G401 (cell line): ENCODE data around the gene CEP192. TPM values are rescaled to one million over a fixed set of nuclear protein-coding genes. Genes with fewer than 3 reads are reported as not detected.
"Not testable (repeated sequence)": the region's sequence is repeated elsewhere in the genome, so short reads cannot be mapped to it uniquely, and the experiment has no call there.

ENCODE experiments used
- DNase-seq: peaks from one replicate; pipeline ENCODE4 v3.0.0-alpha.2; 2015; ENCODE audit warnings: low spot score
- in situ Hi-C: cut with HindIII; loops from 2 replicates; pipeline ENCODE4 v1.10.0; 2016; ENCODE audit warnings: low sequenced_read_pairs, mixed read lengths
- total RNA-seq: library from RNA; depleted of rRNA; stranded (reverse); fragments of >200 nt; shearing (Covaris generic); gene quantifications from 2 replicates; pipeline ENCODE4 v1.2.3, GENCODE V29; 2014

The CEP192 gene
- total RNA-seq, 1 experiment from 2014 or later: 22.5 TPM

GRCh38 chr18:12990123-12990475 is 1.1 kb upstream of the CEP192 start:
- in situ Hi-C loops: no loop called here

GRCh38 chr18:12990641-12990966 is 558 bp upstream of the CEP192 start:
- DNase-seq: no peak
- in situ Hi-C loops: no loop called here

More at GRCh38 chr18:12990123-12990475, 1.1 kb upstream of the CEP192 start:
- no peak for DNase-seq

- no peak for DNase-seq
- in situ Hi-C loops: no loop called here
Observed at GRCh38 chr18:12991821-12992179, 638 bp downstream of the CEP192 start.

- DNase-seq: no peak
- in situ Hi-C loops: no loop called here
Observed at GRCh38 chr18:12993439-12993838, 2.3 kb downstream of the CEP192 start.

- no peak for DNase-seq
- in situ Hi-C loops: no loop called here
Observed at GRCh38 chr18:12995424-12995823, 4.3 kb downstream of the CEP192 start.

- in situ Hi-C loops: no loop called here
- no peak for DNase-seq
Observed at GRCh38 chr18:12995952-12996477, 4.9 kb downstream of the CEP192 start.

- no peak for DNase-seq
- in situ Hi-C loops: no loop called here
Observed at GRCh38 chr18:12996661-12997292, 5.6 kb downstream of the CEP192 start.

GRCh38 chr18:12997330-12997729 is 6.2 kb downstream of the CEP192 start:
- DNase-seq: not testable (repeated sequence)

GRCh38 chr18:12998332-12999060 is 7.3 kb downstream of the CEP192 start:
- DNase-seq: no peak
- in situ Hi-C loops: no loop called here

More at GRCh38 chr18:12997330-12997729, 6.2 kb downstream of the CEP192 start:
- in situ Hi-C loops: not testable (repeated sequence)

GRCh38 chr18:13003466-13003896 is 12.3 kb downstream of the CEP192 start:
- in situ Hi-C loops: no loop called here
- DNase-seq: peak; percentile 32

GRCh38 chr18:13004396-13004795 is 13.2 kb downstream of the CEP192 start:
- DNase-seq: no peak
- in situ Hi-C loops: no loop called here

GRCh38 chr18:13005289-13005688 is 14.1 kb downstream of the CEP192 start:
- no peak for DNase-seq
- in situ Hi-C loops: no loop called here

- in situ Hi-C loops: no loop called here
- peak; percentile 13 for DNase-seq
Observed at GRCh38 chr18:13006531-13007247, 15.5 kb downstream of the CEP192 start.

GRCh38 chr18:13007248-13007560 is 16.0 kb downstream of the CEP192 start:
- in situ Hi-C loops: no loop called here
- DNase-seq: no peak

GRCh38 chr18:13011719-13012118 is 20.6 kb downstream of the CEP192 start:
- DNase-seq: no peak
- in situ Hi-C loops: no loop called here

- in situ Hi-C loops: no loop called here
- no peak for DNase-seq
Observed at GRCh38 chr18:13014232-13014631, 23.1 kb downstream of the CEP192 start.

- in situ Hi-C loops: no loop called here
- no peak for DNase-seq
Observed at GRCh38 chr18:13014818-13015217, 23.7 kb downstream of the CEP192 start.

GRCh38 chr18:13017247-13017875 is 26.2 kb downstream of the CEP192 start:
- DNase-seq: no peak
- in situ Hi-C loops: no loop called here

- DNase-seq: no peak
- in situ Hi-C loops: no loop called here
Observed at GRCh38 chr18:13018374-13018773, 27.2 kb downstream of the CEP192 start.

GRCh38 chr18:13019301-13019700 is 28.1 kb downstream of the CEP192 start:
- in situ Hi-C loops: no loop called here
- DNase-seq: no peak
